WTC11 (cell line): ENCODE results near the gene GALNT3. TPM values are rescaled to one million over a fixed set of nuclear protein-coding genes. Genes with fewer than 3 reads are reported as not detected.

Experiments
- ATAC-seq: fragments of 200-7000 bp; cut with Tn5 transposase; 2 replicates; pipeline ENCODE4 v1.10.0; 2021; ENCODE audit warnings: mild to moderate bottlenecking, moderate library complexity
- CTCF ChIA-PET: fragments of 300-600 bp; sonication (Branson Sonifier 250); formaldehyde crosslinking; loops from one replicate; lab custom pipeline; 2021; ENCODE audit warnings: antibody characterized with exemption; lab: Charles Lee
- POLR2A ChIA-PET: fragments of 350-600 bp; sonication (Branson Sonifier 250); formaldehyde crosslinking; loops from one replicate; lab custom pipeline; 2021; ENCODE audit warnings: antibody characterized with exemption; lab: Charles Lee
- DNase-seq: peaks from one replicate; pipeline ENCODE4 v3.0.0; 2021; ENCODE audit warnings: low spot score
- H3K27ac Mint-ChIP-seq: 2 replicates; pipeline ENCODE4 v1.8.0; 2021; ENCODE audit warnings: mixed read lengths
- H3K27me3 Mint-ChIP-seq: 2 replicates; pipeline ENCODE4 v1.8.0; 2021; ENCODE audit warnings: low read depth, mild to moderate bottlenecking, moderate library complexity, mixed read lengths
- H3K36me3 Mint-ChIP-seq: 2 replicates; pipeline ENCODE4 v1.8.0; 2021; ENCODE audit warnings: mixed read lengths
- H3K4me1 Mint-ChIP-seq: 2 replicates; pipeline ENCODE4 v1.8.0; 2022; ENCODE audit warnings: mixed read lengths
- H3K4me3 Mint-ChIP-seq: 2 replicates; pipeline ENCODE4 v1.8.0; 2021; ENCODE audit warnings: mild to moderate bottlenecking, moderate library complexity, mixed read lengths
- H3K9me3 Mint-ChIP-seq: 2 replicates; pipeline ENCODE4 v1.8.0; 2021; ENCODE audit warnings: mixed read lengths
- AFF4 ChIP-seq: sonication (generic); formaldehyde crosslinking; IDR thresholded peaks from 2 replicates; pipeline ENCODE4 v1.8.1; 2023; ENCODE audit warnings: mild to moderate bottlenecking, missing genetic modification reagents, borderline replicate concordance
- ATF1 ChIP-seq: sonication (generic); formaldehyde crosslinking; IDR thresholded peaks from 2 replicates; pipeline ENCODE4 v1.8.1; 2023; ENCODE audit warnings: mild to moderate bottlenecking, moderate library complexity, missing genetic modification reagents
- CREB1 ChIP-seq: sonication (generic); formaldehyde crosslinking; IDR thresholded peaks from 2 replicates; pipeline ENCODE4 v1.8.0; 2023; ENCODE audit warnings: mild to moderate bottlenecking, missing genetic modification reagents
- CTCF ChIP-seq: fragments of 200-600 bp; IDR thresholded peaks from 2 replicates; pipeline ENCODE4 v1.8.0; 2022; ENCODE audit warnings: antibody characterized with exemption
- E2F1 ChIP-seq: sonication (generic); formaldehyde crosslinking; IDR thresholded peaks from 2 replicates; pipeline ENCODE4 v1.8.0; 2022; ENCODE audit warnings: mild to moderate bottlenecking, missing genetic modification reagents
- IRF1 ChIP-seq: sonication (generic); formaldehyde crosslinking; IDR thresholded peaks from 2 replicates; pipeline ENCODE4 v1.8.0; 2023; ENCODE audit warnings: missing genetic modification reagents
- MYBL2 ChIP-seq: sonication (generic); formaldehyde crosslinking; IDR thresholded peaks from 2 replicates; pipeline ENCODE4 v1.8.1; 2023; ENCODE audit warnings: mild to moderate bottlenecking, moderate library complexity, missing genetic modification reagents
- OVOL2 ChIP-seq: fragments of 250-450 bp; sonication (Bioruptor Pico); IDR thresholded peaks from 2 replicates; pipeline ENCODE4 v1.9.0; 2021; ENCODE audit warnings: mild to moderate bottlenecking, borderline replicate concordance
- STAT6 ChIP-seq: sonication (generic); formaldehyde crosslinking; conservative IDR thresholded peaks from 2 replicates; pipeline ENCODE4 v1.8.1; 2023; ENCODE audit warnings: mild to moderate bottlenecking, low read depth, missing genetic modification reagents, moderate library complexity
- ZBTB43 ChIP-seq: sonication (generic); formaldehyde crosslinking; IDR thresholded peaks from 2 replicates; pipeline ENCODE4 v1.8.1; 2023; ENCODE audit warnings: mild to moderate bottlenecking, missing genetic modification reagents
- ZNF138 ChIP-seq: sonication (generic); formaldehyde crosslinking; conservative IDR thresholded peaks from 2 replicates; pipeline ENCODE4 v1.8.1; 2022; ENCODE audit warnings: mild to moderate bottlenecking, moderate library complexity, missing genetic modification reagents
- ZNF425 ChIP-seq: fragments of 250-450 bp; sonication (Bioruptor Pico); conservative IDR thresholded peaks from 2 replicates; pipeline ENCODE4 v1.9.0; 2021; ENCODE audit warnings: mild to moderate bottlenecking
- ZSCAN18 ChIP-seq: fragments of 250-450 bp; sonication (Bioruptor Pico); IDR thresholded peaks from 2 replicates; pipeline ENCODE4 v2.1.2; 2022; ENCODE audit warnings: mild to moderate bottlenecking, moderate library complexity
- total RNA-seq: library from RNA; stranded (reverse); gene quantifications from 3 replicates; pipeline ENCODE4 v1.2.3, GENCODE V29; 2021

The GALNT3 gene
- total RNA-seq, 1 experiment from 2014 or later = 19.4 TPM

- H3K4me3 Mint-ChIP-seq = peak overlapping the region; percentile 99
- H3K27ac Mint-ChIP-seq = peak overlapping the region; percentile 24; the same call in 1 of the 2 replicates
- H3K9me3 Mint-ChIP-seq = peaks cover 11% of the 10 kb centered on the region
- no peak for DNase-seq
- no peak for ATAC-seq
- peaks cover 2% of the 10 kb centered on the region for H3K27me3 Mint-ChIP-seq
- POLR2A ChIA-PET = no interaction called here
- peaks cover 12% of the 10 kb centered on the region for H3K36me3 Mint-ChIP-seq
- peaks cover 49% of the 10 kb centered on the region for H3K4me1 Mint-ChIP-seq
- TF ChIP-seq ZSCAN18 (no peak), AFF4 (no peak), IRF1 (no peak), STAT6 (CRISPR knock-in tag) (no peak), CTCF (no peak), ZNF425 (no peak), ZBTB43 (no peak), MYBL2 (no peak), OVOL2 (no peak), CREB1 (CRISPR knock-in tag) (no peak), E2F1 (CRISPR knock-in tag) (no peak), ZNF138 (CRISPR knock-in tag) (no peak), ATF1 (CRISPR knock-in tag) (no peak)
- CTCF ChIA-PET = interaction anchor here (0.6 to 3.9 kb wide), 3 partner anchors 17 to 78 kb away, joined by 3 to 18 read pairs (median 8); no protein-coding TSS in a partner anchor
These were observed 2.1 kb upstream of the GALNT3 start for GRCh38 chr2:165796129-165796528.
